PFSK-1 (cell line): ENCODE measurements around the gene C18orf54.

Experiments
- POLR2AphosphoS5 ChIP-seq: IDR thresholded peaks from 2 replicates; pipeline ENCODE4 v1.6.1; 2012; ENCODE audit warnings: low read depth, mild to moderate bottlenecking, control low read depth, low read length, moderate library complexity
- SIN3A ChIP-seq: IDR thresholded peaks from 2 replicates; pipeline ENCODE4 v1.6.1; 2012; ENCODE audit warnings: mild to moderate bottlenecking, low read length, moderate library complexity, borderline replicate concordance; ENCODE audit not compliant: insufficient read depth
- TF ChIP-seq, protein P1 (sequence below), 2 experiments: IDR thresholded peaks; 2 replicates each; pipeline versions ENCODE4 v1.6.1 to v1.8.0; 2011 to 2012; ENCODE audit warnings: low read depth in 2 of 2, low read length in 2 of 2, control low read depth in 1 of 2, inconsistent platforms in 1 of 2, mild to moderate bottlenecking in 1 of 2, moderate library complexity in 1 of 2; ENCODE audit not compliant: insufficient read depth in 1 of 2

DNA sequence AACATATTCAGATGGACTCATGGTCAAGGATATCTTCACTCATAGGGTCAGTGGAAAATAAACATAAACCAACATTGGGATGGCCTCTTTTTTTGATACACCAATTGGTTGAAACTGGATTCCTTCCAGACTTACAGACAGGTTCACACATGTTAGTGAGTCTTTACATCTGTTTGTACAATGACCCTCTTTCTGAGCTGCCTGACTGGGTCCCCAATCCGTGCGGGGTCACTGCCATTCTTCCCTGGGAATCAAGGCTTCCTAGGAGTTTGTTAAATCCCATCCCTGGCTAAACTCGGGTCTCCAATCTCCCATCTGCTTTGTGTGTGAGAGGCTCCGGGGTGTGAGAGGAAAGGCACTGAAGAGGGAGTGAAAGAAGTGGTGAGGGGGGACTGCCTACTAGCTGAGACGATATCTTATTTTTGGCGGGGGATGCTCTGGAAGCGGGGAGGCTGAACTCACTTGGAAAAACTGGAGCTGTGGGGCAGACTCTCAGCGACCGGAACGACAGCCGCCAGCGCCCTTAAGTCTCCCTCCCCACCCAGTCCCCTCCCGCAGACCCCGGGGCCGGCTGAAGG, 535 bp upstream of the C18orf54 start:
- TF ChIP-seq, protein P1, sequence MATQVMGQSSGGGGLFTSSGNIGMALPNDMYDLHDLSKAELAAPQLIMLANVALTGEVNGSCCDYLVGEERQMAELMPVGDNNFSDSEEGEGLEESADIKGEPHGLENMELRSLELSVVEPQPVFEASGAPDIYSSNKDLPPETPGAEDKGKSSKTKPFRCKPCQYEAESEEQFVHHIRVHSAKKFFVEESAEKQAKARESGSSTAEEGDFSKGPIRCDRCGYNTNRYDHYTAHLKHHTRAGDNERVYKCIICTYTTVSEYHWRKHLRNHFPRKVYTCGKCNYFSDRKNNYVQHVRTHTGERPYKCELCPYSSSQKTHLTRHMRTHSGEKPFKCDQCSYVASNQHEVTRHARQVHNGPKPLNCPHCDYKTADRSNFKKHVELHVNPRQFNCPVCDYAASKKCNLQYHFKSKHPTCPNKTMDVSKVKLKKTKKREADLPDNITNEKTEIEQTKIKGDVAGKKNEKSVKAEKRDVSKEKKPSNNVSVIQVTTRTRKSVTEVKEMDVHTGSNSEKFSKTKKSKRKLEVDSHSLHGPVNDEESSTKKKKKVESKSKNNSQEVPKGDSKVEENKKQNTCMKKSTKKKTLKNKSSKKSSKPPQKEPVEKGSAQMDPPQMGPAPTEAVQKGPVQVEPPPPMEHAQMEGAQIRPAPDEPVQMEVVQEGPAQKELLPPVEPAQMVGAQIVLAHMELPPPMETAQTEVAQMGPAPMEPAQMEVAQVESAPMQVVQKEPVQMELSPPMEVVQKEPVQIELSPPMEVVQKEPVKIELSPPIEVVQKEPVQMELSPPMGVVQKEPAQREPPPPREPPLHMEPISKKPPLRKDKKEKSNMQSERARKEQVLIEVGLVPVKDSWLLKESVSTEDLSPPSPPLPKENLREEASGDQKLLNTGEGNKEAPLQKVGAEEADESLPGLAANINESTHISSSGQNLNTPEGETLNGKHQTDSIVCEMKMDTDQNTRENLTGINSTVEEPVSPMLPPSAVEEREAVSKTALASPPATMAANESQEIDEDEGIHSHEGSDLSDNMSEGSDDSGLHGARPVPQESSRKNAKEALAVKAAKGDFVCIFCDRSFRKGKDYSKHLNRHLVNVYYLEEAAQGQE (IDR thresholded peaks at IDR 0.05; ENCODE audit: insufficient read depth in 1 of 2, low read depth in 2 of 2, low read length in 2 of 2) = no peak
- no peak for TF ChIP-seq POLR2AphosphoS5
- TF ChIP-seq SIN3A = no peak
